Measurements from ENCODE around the gene CDH4. TPM values are rescaled to one million over a fixed set of nuclear protein-coding genes. Genes with fewer than 3 reads are reported as not detected.

Gene CDH4
- total RNA-seq, 2 experiments from 2014 or later, result 0.06 to 0.08 TPM

DNA sequence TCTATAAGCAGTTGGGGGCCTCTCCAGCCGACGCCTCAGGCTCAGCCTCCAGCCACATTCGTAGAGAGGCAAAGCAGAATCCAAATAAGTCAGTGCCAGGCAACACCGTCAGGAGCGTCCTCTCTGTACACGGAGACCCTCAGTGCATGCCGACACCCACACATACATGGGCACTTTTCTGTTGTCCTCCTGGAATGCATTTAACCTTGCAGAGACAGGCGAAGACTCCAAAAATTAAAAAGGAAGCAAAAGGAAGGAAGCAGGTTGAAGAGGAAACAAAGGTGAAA is 487.7 kb downstream of the CDH4 start:
- Mint-ChIP-seq H3K9me3 (no peaks in the 10 kb centered on the region), H3K36me3 (no peaks in the 10 kb centered on the region), H3K4me1 (no peaks in the 10 kb centered on the region)

DNA sequence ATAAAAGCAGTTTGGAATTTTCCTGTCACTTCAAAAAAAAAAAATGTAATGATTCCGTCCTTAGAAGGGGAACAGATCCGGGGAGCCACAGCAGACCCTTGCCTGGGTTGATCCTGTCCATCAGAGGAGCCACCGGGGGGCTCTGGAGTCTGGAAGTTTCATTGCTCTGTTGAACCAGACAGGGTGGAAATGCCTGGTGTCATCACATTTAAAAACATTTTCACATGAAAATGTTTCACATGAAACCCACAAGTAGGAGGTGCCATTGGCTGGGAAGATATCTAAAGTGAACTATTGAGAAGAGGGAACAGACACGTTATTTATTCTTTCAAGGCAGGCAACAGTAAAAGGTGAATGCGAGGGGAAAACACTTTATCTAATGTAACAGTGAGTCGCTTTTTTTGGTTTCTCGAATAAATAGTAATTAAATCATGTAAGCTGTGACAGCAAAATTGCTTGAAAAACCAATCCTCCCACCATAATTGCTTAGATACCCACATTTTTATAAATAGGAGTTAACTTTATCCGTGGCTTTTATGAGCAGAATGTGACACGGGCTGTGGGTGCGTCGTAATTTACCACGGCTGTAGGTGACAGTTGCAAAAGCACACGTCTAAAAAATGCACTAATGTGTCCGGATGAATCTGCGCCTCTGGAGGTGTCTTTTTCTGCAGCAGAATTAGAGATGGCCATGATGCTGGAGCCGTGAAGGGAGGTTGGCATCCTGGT is 490.2 kb downstream of the CDH4 start:
- no peak overlapping the region for H3K27ac Mint-ChIP-seq

More for the DNA sequence above, 487.7 kb downstream of the CDH4 start:
- DNase-seq, result no peak
- H3K4me3 Mint-ChIP-seq, result no peak overlapping the region
- peaks cover 14% of the 10 kb centered on the region for H3K27me3 Mint-ChIP-seq
- H3K27ac Mint-ChIP-seq, result no peak overlapping the region

DNA sequence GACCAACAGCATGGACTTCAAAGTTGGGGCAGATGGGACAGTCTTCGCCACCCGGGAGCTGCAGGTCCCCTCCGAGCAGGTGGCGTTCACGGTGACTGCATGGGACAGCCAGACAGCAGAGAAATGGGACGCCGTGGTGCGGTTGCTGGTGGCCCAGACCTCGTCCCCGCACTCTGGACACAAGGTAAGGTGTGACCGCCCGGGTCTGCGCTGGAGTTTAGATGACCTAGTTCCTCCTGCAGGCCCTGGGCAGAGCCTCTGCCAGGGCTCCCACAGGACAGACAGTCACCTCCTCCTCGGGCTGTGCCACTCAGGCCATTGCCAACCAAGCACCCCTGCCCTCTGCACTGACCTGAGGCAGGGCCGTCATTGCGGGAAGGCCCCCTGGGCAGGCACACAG is 491.5 kb downstream of the CDH4 start:
- Mint-ChIP-seq H3K4me3 (no peak overlapping the region), H3K4me1 (no peaks in the 10 kb centered on the region), H3K36me3 (no peaks in the 10 kb centered on the region), H3K27me3 (no peaks in the 10 kb centered on the region), H3K27ac (no peak overlapping the region), H3K9me3 (peaks cover 3% of the 10 kb centered on the region)
- no peak for DNase-seq

More for the DNA sequence above, 490.2 kb downstream of the CDH4 start:
- DNase-seq, result no peak
- no peaks in the 10 kb centered on the region for H3K4me1 Mint-ChIP-seq
- H3K9me3 Mint-ChIP-seq, result no peaks in the 10 kb centered on the region
- no peaks in the 10 kb centered on the region for H3K27me3 Mint-ChIP-seq
- no peaks in the 10 kb centered on the region for H3K36me3 Mint-ChIP-seq
- H3K4me3 Mint-ChIP-seq, result no peak overlapping the region

DNA sequence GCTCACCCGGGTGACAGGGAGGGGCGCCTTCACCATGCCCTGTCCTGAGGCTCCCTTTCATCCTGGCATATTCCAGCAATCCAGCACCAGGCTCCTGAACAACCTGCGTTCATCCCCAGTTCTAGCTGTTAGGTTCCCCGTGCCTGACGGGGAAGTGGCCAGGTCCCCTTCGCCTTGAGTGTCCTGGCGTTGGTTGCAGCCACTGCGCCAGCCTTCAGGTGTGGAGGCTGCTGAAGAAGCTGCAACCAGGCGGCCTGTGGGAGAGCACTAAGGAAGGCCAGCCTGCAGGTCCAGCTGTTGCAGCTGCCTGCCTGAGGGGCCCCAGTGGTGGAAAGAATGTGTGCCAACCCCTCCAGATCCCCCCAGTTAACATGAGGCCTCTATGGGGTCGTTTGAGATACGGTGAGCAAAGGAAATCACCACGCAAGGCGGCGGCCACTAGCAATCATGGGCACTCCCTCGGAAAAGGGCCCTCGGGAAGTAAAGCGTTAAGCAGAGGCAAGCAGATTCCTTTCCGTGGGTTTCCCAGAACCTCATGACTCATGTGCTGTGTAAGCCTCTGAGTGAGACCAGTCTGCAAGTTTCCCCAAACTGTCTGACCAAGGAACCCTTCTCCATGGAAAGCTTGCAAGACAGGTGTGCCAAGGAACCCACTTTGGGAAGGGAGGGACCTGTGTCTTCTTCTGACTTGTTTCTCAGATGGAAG is 492.8 kb downstream of the CDH4 start:
- Mint-ChIP-seq H3K36me3 (no peaks in the 10 kb centered on the region), H3K27ac (no peak overlapping the region), H3K9me3 (peaks cover 3% of the 10 kb centered on the region), H3K4me3 (no peak overlapping the region), H3K4me1 (no peaks in the 10 kb centered on the region), H3K27me3 (no peaks in the 10 kb centered on the region)
- no peak for DNase-seq

DNA sequence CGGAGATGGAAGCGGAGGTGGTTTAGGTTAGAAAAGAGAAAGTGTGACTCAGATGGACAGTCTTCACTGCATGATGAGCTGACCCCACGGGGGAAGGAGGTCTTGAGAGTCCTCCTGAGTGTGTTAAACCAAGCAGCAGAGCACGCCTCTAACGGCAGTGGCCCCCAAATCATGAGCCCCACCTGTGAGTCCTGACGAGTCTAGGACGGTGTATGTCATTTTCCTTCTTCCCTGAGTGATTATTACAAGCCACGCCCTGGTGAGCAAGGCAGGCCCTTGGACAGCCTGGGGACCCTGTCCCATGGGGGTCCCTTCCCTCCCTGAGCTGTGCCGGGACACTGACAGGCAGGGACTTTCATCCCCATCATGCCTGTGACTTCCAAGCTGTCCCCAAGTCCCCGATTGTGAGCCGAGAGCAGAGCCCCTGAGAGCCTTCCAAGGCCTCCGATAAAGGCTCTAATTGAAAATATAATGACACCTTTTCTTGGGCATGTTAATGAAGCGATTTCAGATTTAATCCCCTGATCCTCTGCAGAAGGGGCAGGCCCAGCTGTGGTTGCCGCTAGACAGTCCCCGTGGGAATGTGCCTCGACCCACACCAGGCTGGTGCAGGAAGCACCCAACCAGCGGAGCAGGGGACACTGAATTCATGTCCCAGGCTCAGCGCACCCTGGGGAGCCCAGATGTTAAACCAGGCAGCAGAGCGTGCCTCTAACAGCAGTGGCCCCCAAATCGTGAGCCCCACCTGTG is 493.5 kb downstream of the CDH4 start:
- no peak for DNase-seq
- Mint-ChIP-seq H3K27me3 (no peaks in the 10 kb centered on the region), H3K4me1 (no peaks in the 10 kb centered on the region)

DNA sequence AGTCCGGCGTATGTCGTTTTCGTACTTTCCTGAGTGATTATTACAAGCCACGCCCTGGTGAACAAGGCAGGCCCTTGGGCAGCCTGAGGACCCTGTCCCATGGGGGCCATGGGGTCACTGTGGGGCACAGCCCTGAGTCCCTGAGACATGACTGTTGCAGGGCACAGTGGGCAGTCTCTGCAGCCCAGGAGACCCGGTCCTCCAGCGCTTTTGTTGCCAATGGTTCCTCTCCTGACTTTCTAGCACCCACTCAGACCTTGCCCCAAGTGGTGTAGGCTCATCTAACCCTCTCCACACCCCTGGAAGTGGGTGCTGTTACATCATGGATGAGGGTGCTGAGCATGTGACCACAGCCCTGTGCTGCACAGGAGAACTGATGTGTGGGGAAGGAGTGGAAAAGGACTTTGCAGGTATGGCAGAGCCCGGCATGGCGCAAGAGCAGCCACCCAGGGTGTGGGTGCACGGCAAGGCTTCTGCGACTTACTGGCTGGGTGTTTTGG is 494.1 kb downstream of the CDH4 start:
- H3K27me3 Mint-ChIP-seq, result no peaks in the 10 kb centered on the region
- peaks cover 7% of the 10 kb centered on the region for H3K9me3 Mint-ChIP-seq
- no peak overlapping the region for H3K27ac Mint-ChIP-seq
- no peaks in the 10 kb centered on the region for H3K36me3 Mint-ChIP-seq
- no peak for DNase-seq
- H3K4me3 Mint-ChIP-seq, result no peak overlapping the region
- no peaks in the 10 kb centered on the region for H3K4me1 Mint-ChIP-seq

More for the DNA sequence above, 493.5 kb downstream of the CDH4 start:
- Mint-ChIP-seq H3K27ac (no peak overlapping the region), H3K9me3 (peaks cover 7% of the 10 kb centered on the region), H3K4me3 (no peak overlapping the region), H3K36me3 (no peaks in the 10 kb centered on the region)

DNA sequence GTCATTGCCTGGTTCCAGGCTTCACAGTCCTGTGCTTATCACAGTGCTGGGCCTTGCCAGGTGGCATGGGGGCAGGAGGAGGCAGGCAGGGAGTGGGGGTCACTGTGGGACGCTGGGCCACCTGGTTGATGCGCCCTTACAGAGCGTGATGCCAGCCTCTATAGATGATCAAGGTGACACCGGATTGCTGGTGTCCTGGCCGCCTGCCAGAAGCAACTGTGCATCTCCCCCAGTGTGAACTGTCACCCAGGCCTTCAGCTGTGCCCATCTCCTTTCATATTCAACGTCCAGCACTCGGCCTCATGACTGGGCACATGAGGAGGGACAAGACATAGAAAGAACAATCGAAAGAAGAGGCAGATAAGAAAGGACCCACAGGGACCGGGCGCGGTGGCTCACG is 494.7 kb downstream of the CDH4 start:
- Mint-ChIP-seq H3K27me3 (no peaks in the 10 kb centered on the region), H3K4me1 (no peaks in the 10 kb centered on the region), H3K36me3 (no peaks in the 10 kb centered on the region), H3K27ac (no peak overlapping the region), H3K4me3 (no peak overlapping the region), H3K9me3 (peaks cover 7% of the 10 kb centered on the region)
- DNase-seq, result no peak

DNA sequence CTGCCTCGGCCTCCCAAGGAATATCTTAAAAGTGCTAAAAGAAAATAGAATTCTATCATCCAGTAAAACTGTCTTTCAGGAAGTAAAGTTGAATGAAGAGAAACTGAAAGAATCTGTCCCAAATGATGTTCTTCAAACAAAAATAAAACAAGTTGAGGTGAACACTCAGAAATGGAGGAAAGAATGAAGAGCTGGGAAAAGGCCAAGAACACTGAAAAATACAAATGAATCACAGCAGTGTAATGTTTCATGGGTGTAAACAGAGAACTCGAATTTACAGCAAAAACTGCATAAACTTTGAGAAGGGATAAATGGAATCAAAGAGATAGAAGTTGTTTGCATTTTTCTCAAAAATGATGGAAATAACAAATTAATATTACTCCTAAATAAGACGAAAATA is 496.3 kb downstream of the CDH4 start:
- Mint-ChIP-seq H3K36me3 (no peaks in the 10 kb centered on the region), H3K27ac (no peak overlapping the region), H3K4me1 (no peaks in the 10 kb centered on the region), H3K9me3 (peaks cover 7% of the 10 kb centered on the region), H3K27me3 (no peaks in the 10 kb centered on the region), H3K4me3 (no peak overlapping the region)
- no peak for DNase-seq

DNA sequence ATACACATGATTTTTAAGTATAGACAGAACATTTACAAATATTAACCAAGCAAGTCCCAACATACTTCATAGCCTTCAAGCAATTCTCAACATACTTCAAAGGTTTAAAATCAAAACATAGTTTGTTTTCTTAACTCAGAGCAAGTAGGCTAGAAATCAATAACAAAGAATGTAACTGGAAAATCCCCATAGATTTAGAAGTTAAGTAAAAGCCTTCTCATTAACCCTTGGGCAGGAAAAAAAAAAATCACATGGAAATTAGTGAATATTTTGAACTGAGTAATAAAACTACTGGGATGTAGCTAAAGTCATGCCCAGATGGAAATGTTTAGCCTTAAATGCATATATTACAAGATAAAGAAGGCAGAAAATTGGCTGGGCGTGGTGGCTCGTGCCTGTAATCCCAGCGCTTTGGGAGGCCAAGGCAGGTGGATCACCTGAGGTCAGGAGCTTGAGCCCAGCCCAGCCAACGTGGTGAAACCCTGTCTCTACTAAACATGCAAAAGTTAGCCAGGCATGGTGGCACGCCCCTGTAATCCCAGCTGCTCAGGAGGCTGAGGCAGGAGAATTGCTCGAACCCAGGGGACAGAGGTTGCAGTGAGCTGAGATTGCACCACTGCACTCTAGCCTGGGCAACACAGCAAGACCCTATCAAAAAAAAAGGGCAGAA is 497.5 kb downstream of the CDH4 start:
- Mint-ChIP-seq H3K4me3 (no peak overlapping the region), H3K9me3 (peaks cover 7% of the 10 kb centered on the region), H3K36me3 (no peaks in the 10 kb centered on the region), H3K4me1 (no peaks in the 10 kb centered on the region), H3K27ac (no peak overlapping the region), H3K27me3 (no peaks in the 10 kb centered on the region)
- no peak for DNase-seq

DNA sequence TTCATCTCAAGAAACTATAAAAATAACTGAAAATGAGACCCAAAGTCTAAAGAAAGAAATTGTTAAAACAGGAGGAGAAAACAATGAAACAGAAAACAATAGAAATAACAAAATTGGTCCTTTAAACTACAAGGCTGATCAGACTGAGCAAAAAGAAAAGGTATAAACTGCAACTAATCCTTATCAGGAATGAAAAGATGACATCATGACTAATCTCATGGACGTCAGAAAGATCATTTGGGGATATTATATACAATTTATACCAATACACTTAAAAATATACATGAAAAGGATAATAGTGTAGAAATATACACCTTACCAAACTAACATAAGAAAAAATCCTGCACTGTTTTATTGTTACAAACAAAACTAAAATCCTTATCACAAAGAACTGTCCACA is 498.0 kb downstream of the CDH4 start:
- Mint-ChIP-seq H3K36me3 (no peaks in the 10 kb centered on the region), H3K27me3 (no peaks in the 10 kb centered on the region), H3K4me1 (no peaks in the 10 kb centered on the region), H3K9me3 (peaks cover 7% of the 10 kb centered on the region), H3K4me3 (no peak overlapping the region), H3K27ac (no peak overlapping the region)
- DNase-seq, result no peak

DNA sequence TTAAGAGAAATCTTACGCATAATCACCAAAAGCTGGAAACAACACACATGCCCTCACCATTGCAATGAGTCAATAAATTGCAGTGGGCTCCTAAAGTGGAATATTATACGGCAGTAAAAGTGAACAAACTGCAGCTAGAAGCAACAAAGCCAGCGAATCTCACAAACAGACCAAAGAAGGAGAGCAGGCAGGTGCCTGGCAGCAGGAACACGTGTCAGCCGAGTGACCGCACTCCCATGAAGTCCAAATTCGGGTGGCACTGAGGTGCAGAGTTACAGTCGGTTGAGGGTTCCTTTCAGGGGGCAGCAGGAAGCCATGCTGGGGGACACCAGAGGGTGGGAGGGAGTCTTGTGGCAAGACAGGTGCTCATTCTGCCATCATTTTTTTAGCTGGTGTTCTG is 500.5 kb downstream of the CDH4 start:
- H3K36me3 Mint-ChIP-seq, result no peaks in the 10 kb centered on the region
- H3K9me3 Mint-ChIP-seq, result peaks cover 4% of the 10 kb centered on the region
- H3K27me3 Mint-ChIP-seq, result no peaks in the 10 kb centered on the region
- no peak for DNase-seq
- H3K4me1 Mint-ChIP-seq, result no peaks in the 10 kb centered on the region
- H3K4me3 Mint-ChIP-seq, result no peak overlapping the region
- no peak overlapping the region for H3K27ac Mint-ChIP-seq

DNA sequence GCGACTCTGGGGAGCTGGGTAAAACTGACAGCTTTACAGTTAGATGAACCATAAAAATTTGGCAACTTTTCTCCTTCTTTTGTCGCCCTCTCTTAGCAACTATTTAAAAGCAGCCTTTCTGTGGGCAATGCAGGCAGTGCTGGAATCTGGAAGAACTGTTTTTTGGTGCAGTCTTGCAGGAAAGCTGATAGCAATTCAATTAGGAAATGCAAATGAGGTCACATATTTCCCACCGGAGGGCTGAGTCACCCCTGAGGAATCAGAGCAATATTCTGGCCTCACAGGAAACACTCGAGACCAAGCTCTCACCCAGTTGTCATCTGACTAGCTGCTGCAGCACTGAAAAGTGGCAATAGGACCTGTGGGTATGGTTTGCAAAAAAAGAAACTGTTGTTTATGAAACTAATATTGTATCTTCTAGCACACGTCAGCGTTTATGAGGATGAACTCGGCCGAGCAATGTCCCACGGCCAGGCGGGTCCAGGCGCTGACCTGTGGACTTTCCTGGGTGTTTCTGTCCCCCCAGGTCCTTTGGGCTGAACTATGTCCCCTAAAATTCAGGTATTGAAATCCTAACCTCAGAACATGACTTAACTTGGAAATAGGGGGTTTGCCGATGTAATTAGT is 501.4 kb downstream of the CDH4 start:
- peaks cover 3% of the 10 kb centered on the region for H3K9me3 Mint-ChIP-seq
- H3K36me3 Mint-ChIP-seq, result no peaks in the 10 kb centered on the region
- H3K4me3 Mint-ChIP-seq, result no peak overlapping the region
- no peaks in the 10 kb centered on the region for H3K4me1 Mint-ChIP-seq
- DNase-seq, result no peak
- H3K27me3 Mint-ChIP-seq, result no peaks in the 10 kb centered on the region
- H3K27ac Mint-ChIP-seq, result no peak overlapping the region

DNA sequence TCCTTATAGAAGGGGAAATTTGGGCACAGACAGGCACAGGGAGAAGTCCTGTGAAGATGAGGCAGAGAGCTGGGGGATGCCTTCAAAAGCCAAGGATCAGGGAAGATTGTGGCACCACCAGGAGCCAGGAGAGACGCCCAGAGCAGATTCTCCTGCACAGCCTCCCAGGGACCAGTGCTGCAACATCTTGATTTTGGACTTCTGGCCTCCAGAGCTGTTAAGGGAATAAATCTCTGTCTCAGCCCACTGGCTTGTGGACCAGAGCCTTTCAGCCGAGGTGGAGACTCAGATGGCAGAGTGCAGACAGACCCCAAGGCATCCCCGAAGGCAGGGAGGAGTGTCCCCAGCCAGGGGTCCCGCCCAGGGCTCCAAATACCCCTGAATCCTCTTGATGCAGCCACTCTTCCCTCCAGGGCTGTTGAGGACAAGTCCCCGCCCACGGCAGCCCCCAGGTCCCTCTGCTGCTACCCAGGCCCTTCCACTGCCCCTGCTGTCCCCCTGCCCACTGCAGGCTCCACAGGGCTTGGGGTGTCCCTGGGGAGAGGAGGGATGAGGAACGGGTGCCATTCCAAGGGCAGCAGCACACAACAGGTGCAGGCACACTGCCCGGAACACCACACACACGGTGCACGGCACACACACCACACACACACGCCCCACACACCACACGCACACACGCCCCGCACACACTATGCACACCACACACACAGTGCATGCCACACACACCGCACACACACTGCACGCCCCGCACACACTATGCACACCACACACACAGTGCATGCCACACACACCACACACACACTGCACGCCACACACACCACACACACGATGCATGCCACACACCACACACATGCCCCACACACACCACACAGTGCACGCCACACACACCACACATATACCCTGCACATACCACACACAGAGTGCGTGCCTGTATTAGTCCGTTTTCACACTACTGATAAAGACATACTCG is 502.2 kb downstream of the CDH4 start:
- no peaks in the 10 kb centered on the region for H3K4me1 Mint-ChIP-seq
- H3K4me3 Mint-ChIP-seq, result no peak overlapping the region
- DNase-seq, result no peak
- no peak overlapping the region for H3K27ac Mint-ChIP-seq
- no peaks in the 10 kb centered on the region for H3K27me3 Mint-ChIP-seq
- H3K9me3 Mint-ChIP-seq, result peaks cover 3% of the 10 kb centered on the region
- H3K36me3 Mint-ChIP-seq, result no peaks in the 10 kb centered on the region

Data from activated naive CD8-positive, alpha-beta T cell treated with anti-CD3 and anti-CD28 coated beads for 36 hours (primary cell).